Mesendoderm (in vitro differentiated cells): ENCODE measurements around the gene SERPINA12. TPM values are rescaled to one million over a fixed set of nuclear protein-coding genes. Genes with fewer than 3 reads are reported as not detected.

Experiments used
- DNase-seq: peaks from one replicate; pipeline ENCODE4 v3.0.0; 2013
- H2AK5ac ChIP-seq: 2 replicates; pipeline ENCODE4 v1.6.1; 2013; ENCODE audit warnings: low read length, inconsistent platforms
- H2BK120ac ChIP-seq: 2 replicates; pipeline ENCODE4 v1.6.1; 2013; ENCODE audit warnings: low read depth, mild to moderate bottlenecking, low read length, moderate library complexity, mixed read lengths
- H2BK15ac ChIP-seq: replicated peaks from 2 replicates; pipeline ENCODE4 v1.6.1; 2013; ENCODE audit warnings: low read depth, mild to moderate bottlenecking, moderate library complexity
- H2BK5ac ChIP-seq: 2 replicates; pipeline ENCODE4 v1.6.1; 2013; ENCODE audit warnings: low read length, inconsistent platforms
- H3K18ac ChIP-seq: 2 replicates; pipeline ENCODE4 v1.6.1; 2013; ENCODE audit warnings: mild to moderate bottlenecking, low read length, mixed read lengths
- H3K23ac ChIP-seq: one replicate; pipeline ENCODE4 v1.6.1; 2013; ENCODE audit warnings: low read length
- H3K27ac ChIP-seq: 2 replicates; pipeline ENCODE4 v1.5.1; 2013; ENCODE audit warnings: low read depth, mild to moderate bottlenecking, inconsistent platforms, low read length, moderate library complexity
- H3K27me3 ChIP-seq: 2 replicates; pipeline ENCODE4 v1.6.1; 2013; ENCODE audit warnings: low read length, control low read depth, mild to moderate bottlenecking, inconsistent platforms; ENCODE audit not compliant: insufficient read depth, poor library complexity
- H3K36me3 ChIP-seq: 2 replicates; pipeline ENCODE4 v1.6.1; 2013; ENCODE audit warnings: low read length, inconsistent platforms; ENCODE audit not compliant: control insufficient read depth, insufficient read depth
- H3K4ac ChIP-seq: one replicate; pipeline ENCODE4 v1.6.1; 2013; ENCODE audit warnings: low read depth, mild to moderate bottlenecking, low read length, moderate library complexity
- H3K4me1 ChIP-seq: 2 replicates; pipeline ENCODE4 v1.6.1; 2013; ENCODE audit warnings: low read depth, low read length, inconsistent platforms; ENCODE audit not compliant: control insufficient read depth
- H3K4me2 ChIP-seq: 2 replicates; pipeline ENCODE4 v1.6.1; 2013; ENCODE audit warnings: low read length
- H3K4me3 ChIP-seq: 2 replicates; pipeline ENCODE4 v1.5.1; 2013; ENCODE audit warnings: mild to moderate bottlenecking, low read length
- H3K56ac ChIP-seq: one replicate; pipeline ENCODE4 v1.6.1; 2013; ENCODE audit warnings: low read length
- H3K79me1 ChIP-seq: 2 replicates; pipeline ENCODE4 v1.6.1; 2013; ENCODE audit warnings: low read length, inconsistent platforms
- H3K79me2 ChIP-seq: 2 replicates; pipeline ENCODE4 v1.6.1; 2013; ENCODE audit warnings: mild to moderate bottlenecking, low read length; ENCODE audit not compliant: control insufficient read depth, insufficient read depth
- H3K9ac ChIP-seq: 2 replicates; pipeline ENCODE4 v1.6.1; 2013; ENCODE audit warnings: low read length, inconsistent platforms
- H4K5ac ChIP-seq: one replicate; pipeline ENCODE4 v1.6.1; 2013; ENCODE audit warnings: low read length
- H4K8ac ChIP-seq: one replicate; pipeline ENCODE4 v1.6.1; 2013; ENCODE audit warnings: low read depth, mild to moderate bottlenecking, control low read depth, low read length, moderate library complexity
- WGBS: extraction: QIAGEN DNeasy Blood & Tissue Kit; methylation state at CpG from one replicate; pipeline ENCODE4 v1.1.7; 2013; ENCODE audit warnings: low lambda C conversion rate, missing lambda C conversion rate; ENCODE audit not compliant: insufficient coverage; ENCODE audit errors: extremely low coverage; 5-methylcytosine and 5-hydroxymethylcytosine counted together
- polyA plus RNA-seq, 2 experiments: library from polyadenylated mRNA; stranded (reverse); fragments of 200-250 nt; gene quantifications; one replicate each; pipeline ENCODE4 v1.2.3, GENCODE V29; 2013

The SERPINA12 gene
- not detected for polyA plus RNA-seq (2013, experiment 1 of 2)
- polyA plus RNA-seq (2013, experiment 2 of 2): not detected

GRCh38 chr14:94509356-94509755 lies at the start of gene SERPINA12:
TSS of gene SERPINA12 (minus strand) at chr14:94509469. CDS start at chr14:94498397, 11,072 bp downstream.
- Histone ChIP-seq H3K18ac (no peak within 1 kb of the TSS), H4K5ac (no peak within 1 kb of the TSS), H2BK5ac (no peak within 1 kb of the TSS), H3K56ac (no peak within 1 kb of the TSS), H3K79me1 (no peaks in the 10 kb centered on the region), H2BK15ac (no peak within 1 kb of the TSS), H3K4me3 (no peak within 1 kb of the TSS), H2BK120ac (no peak within 1 kb of the TSS), H3K4me1 (no peaks in the 10 kb centered on the region), H4K8ac (no peak within 1 kb of the TSS), H3K23ac (no peak within 1 kb of the TSS), H3K9ac (no peak within 1 kb of the TSS), H2AK5ac (no peak within 1 kb of the TSS), H3K4ac (no peak within 1 kb of the TSS), H3K4me2 (no peak within 1 kb of the TSS), H3K27ac (no peak within 1 kb of the TSS), H3K27me3 (no peaks in the 10 kb centered on the region), H3K79me2 (no peaks in the 10 kb centered on the region), H3K36me3 (no peaks in the 10 kb centered on the region)
- DNase-seq: no peak
- WGBS: no CpG with 5 or more reads among the region's 3 CpGs

GRCh38 chr14:94558842-94559241 lies 49.6 kb upstream of the SERPINA12 start:
- no peak overlapping the region for H2BK120ac ChIP-seq
- H3K23ac ChIP-seq: peak overlapping the region; percentile 24
- no peak overlapping the region for H3K18ac ChIP-seq
- no peak overlapping the region for H2BK5ac ChIP-seq
- H3K4me3 ChIP-seq: no peak overlapping the region
- no peak overlapping the region for H3K4ac ChIP-seq
- no peaks in the 10 kb centered on the region for H3K79me2 ChIP-seq
- H2BK15ac ChIP-seq: no peak overlapping the region
- DNase-seq: no peak
- H3K27me3 ChIP-seq: no peaks in the 10 kb centered on the region
- H3K9ac ChIP-seq: no peak overlapping the region
- H3K79me1 ChIP-seq: no peaks in the 10 kb centered on the region
- no peak overlapping the region for H3K4me2 ChIP-seq
- no peak overlapping the region for H3K56ac ChIP-seq
- no CpG with 5 or more reads among the region's 2 CpGs for WGBS
- no peak overlapping the region for H2AK5ac ChIP-seq
- H3K27ac ChIP-seq: no peak overlapping the region
- no peaks in the 10 kb centered on the region for H3K4me1 ChIP-seq
- no peak overlapping the region for H4K8ac ChIP-seq
- H3K36me3 ChIP-seq: no peaks in the 10 kb centered on the region
- H4K5ac ChIP-seq: no peak overlapping the region

GRCh38 chr14:94557327-94557726 lies 48.1 kb upstream of the SERPINA12 start:
- no peak overlapping the region for H2BK120ac ChIP-seq
- WGBS: no CpG with 5 or more reads among the region's 1 CpG
- no peak for DNase-seq

GRCh38 chr14:94555991-94556390 lies 46.7 kb upstream of the SERPINA12 start:
- Histone ChIP-seq H3K36me3 (no peaks in the 10 kb centered on the region), H4K5ac (no peak overlapping the region), H3K4me3 (no peak overlapping the region), H3K4me1 (no peaks in the 10 kb centered on the region), H3K27me3 (no peaks in the 10 kb centered on the region), H3K9ac (no peak overlapping the region), H2BK15ac (no peak overlapping the region), H2BK120ac (no peak overlapping the region), H2AK5ac (no peak overlapping the region), H2BK5ac (no peak overlapping the region), H3K4me2 (no peak overlapping the region), H4K8ac (no peak overlapping the region), H3K56ac (no peak overlapping the region), H3K27ac (no peak overlapping the region), H3K79me1 (no peaks in the 10 kb centered on the region), H3K23ac (no peak overlapping the region), H3K4ac (no peak overlapping the region), H3K79me2 (no peaks in the 10 kb centered on the region), H3K18ac (no peak overlapping the region)
- no peak for DNase-seq
- WGBS: no CpG with 5 or more reads among the region's 9 CpGs

More at GRCh38 chr14:94557327-94557726, 48.1 kb upstream of the SERPINA12 start:
- H3K27me3 ChIP-seq: no peaks in the 10 kb centered on the region
- H3K79me2 ChIP-seq: no peaks in the 10 kb centered on the region
- no peak overlapping the region for H3K4ac ChIP-seq
- H3K9ac ChIP-seq: no peak overlapping the region
- H3K27ac ChIP-seq: no peak overlapping the region
- no peak overlapping the region for H3K56ac ChIP-seq
- no peaks in the 10 kb centered on the region for H3K36me3 ChIP-seq
- no peaks in the 10 kb centered on the region for H3K4me1 ChIP-seq
- no peaks in the 10 kb centered on the region for H3K79me1 ChIP-seq
- H3K4me2 ChIP-seq: no peak overlapping the region
- no peak overlapping the region for H4K5ac ChIP-seq
- H3K4me3 ChIP-seq: no peak overlapping the region
- H2BK5ac ChIP-seq: no peak overlapping the region
- no peak overlapping the region for H2AK5ac ChIP-seq
- no peak overlapping the region for H3K23ac ChIP-seq
- no peak overlapping the region for H2BK15ac ChIP-seq
- no peak overlapping the region for H3K18ac ChIP-seq
- no peak overlapping the region for H4K8ac ChIP-seq

- Histone ChIP-seq H3K27me3 (no peaks in the 10 kb centered on the region), H3K4me2 (no peak overlapping the region), H3K23ac (no peak overlapping the region), H3K4ac (no peak overlapping the region), H3K4me3 (no peak overlapping the region), H3K79me1 (no peaks in the 10 kb centered on the region), H2BK15ac (no peak overlapping the region), H4K5ac (no peak overlapping the region), H3K9ac (no peak overlapping the region), H3K18ac (no peak overlapping the region), H4K8ac (no peak overlapping the region), H2BK120ac (no peak overlapping the region), H3K27ac (no peak overlapping the region), H3K4me1 (no peaks in the 10 kb centered on the region), H3K79me2 (no peaks in the 10 kb centered on the region), H2AK5ac (no peak overlapping the region), H3K56ac (no peak overlapping the region), H3K36me3 (no peaks in the 10 kb centered on the region), H2BK5ac (no peak overlapping the region)
- DNase-seq: no peak
- no CpG with 5 or more reads among the region's 8 CpGs for WGBS
Measured at GRCh38 chr14:94550041-94550440, 40.8 kb upstream of the SERPINA12 start.
